Measurements from ENCODE around the gene SCN11A. TPM values are rescaled to one million over a fixed set of nuclear protein-coding genes. Genes with fewer than 3 reads are reported as not detected.

The SCN11A gene
- polyA plus RNA-seq, 4 donors: 0.32 to 3.9 TPM; not detected in 2

GRCh38 chr3:39080026-39080425, 28.3 kb upstream of the SCN11A start:
- H3K36me3 ChIP-seq (ENCODE audit: control insufficient read depth in 3 of 3, insufficient read depth in 2 of 3, low read depth in 1 of 3, low read length in 3 of 3): peaks cover 0 to 22% (median 11%) of the 10 kb centered on the region in 3 donors
- no peaks in the 10 kb centered on the region for H3K27me3 ChIP-seq (ENCODE audit: control insufficient read depth in 3 of 3, insufficient read depth in 3 of 3, low read length in 3 of 3)
- FAIRE-seq (no peak), DNase-seq (no peak)
- H3K9me3 ChIP-seq (ENCODE audit: control insufficient read depth in 2 of 2, insufficient read depth in 1 of 2, low read depth in 1 of 2, low read length in 1 of 2): no peaks in the 10 kb centered on the region
- H3K27ac ChIP-seq (ENCODE audit: low read depth in 1 of 3, low read length in 2 of 3): no peak overlapping the region
- no peak overlapping the region for H3K4me3 ChIP-seq (ENCODE audit: low read depth in 1 of 3, low read length in 3 of 3)
- no peaks in the 10 kb centered on the region for H3K4me1 ChIP-seq (ENCODE audit: control insufficient read depth in 3 of 3, insufficient read depth in 2 of 3, low read depth in 1 of 3, low read length in 2 of 3)

DNA sequence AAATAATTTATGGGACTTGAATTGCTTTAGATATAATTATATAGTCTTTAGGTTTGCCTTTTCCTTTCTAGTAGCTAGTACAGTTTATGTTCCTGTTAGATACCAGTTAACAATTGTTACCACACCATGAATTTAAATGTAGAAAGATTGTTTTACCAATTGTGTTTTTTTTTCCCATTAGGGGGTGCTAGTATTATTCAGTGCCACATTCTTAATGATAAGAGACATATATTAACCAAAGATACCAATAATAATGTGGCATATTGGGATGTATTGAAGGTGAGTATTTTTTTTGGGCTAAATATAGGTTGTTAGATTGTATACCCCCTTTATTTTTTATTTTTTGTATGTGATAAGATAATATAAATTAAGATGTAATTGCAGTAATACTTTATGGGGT, 27.8 kb upstream of the SCN11A start:
- no peaks in the 10 kb centered on the region for H3K4me1 ChIP-seq (ENCODE audit: control insufficient read depth in 3 of 3, insufficient read depth in 2 of 3, low read depth in 1 of 3, low read length in 2 of 3)
- peaks cover 0 to 23% (median 13%) of the 10 kb centered on the region in 3 donors for H3K36me3 ChIP-seq (ENCODE audit: control insufficient read depth in 3 of 3, insufficient read depth in 2 of 3, low read depth in 1 of 3, low read length in 3 of 3)
- H3K27ac ChIP-seq (ENCODE audit: low read depth in 1 of 3, low read length in 2 of 3): no peak overlapping the region
- no peak for DNase-seq
- H3K27me3 ChIP-seq (ENCODE audit: control insufficient read depth in 3 of 3, insufficient read depth in 3 of 3, low read length in 3 of 3): no peaks in the 10 kb centered on the region
- H3K9me3 ChIP-seq (ENCODE audit: control insufficient read depth in 2 of 2, insufficient read depth in 1 of 2, low read depth in 1 of 2, low read length in 1 of 2): no peaks in the 10 kb centered on the region
- no peak for FAIRE-seq
- H3K4me3 ChIP-seq (ENCODE audit: low read depth in 1 of 3, low read length in 3 of 3): no peak overlapping the region

- WGBS, 3 donors: 86 to 94% (median 90%) methylated on average over 10 of the region's 10 CpGs
- FAIRE-seq (no peak), DNase-seq (no peak)
- Histone ChIP-seq H3K27me3 (ENCODE audit: control insufficient read depth in 3 of 3, insufficient read depth in 3 of 3, low read length in 3 of 3) (no peaks in the 10 kb centered on the region), H3K4me1 (ENCODE audit: control insufficient read depth in 3 of 3, insufficient read depth in 2 of 3, low read depth in 1 of 3, low read length in 2 of 3) (no peaks in the 10 kb centered on the region), H3K36me3 (ENCODE audit: control insufficient read depth in 3 of 3, insufficient read depth in 2 of 3, low read depth in 1 of 3, low read length in 3 of 3) (peaks cover 2 to 28% (median 23%) of the 10 kb centered on the region in 3 donors), H3K4me3 (ENCODE audit: low read depth in 1 of 3, low read length in 3 of 3) (no peak overlapping the region), H3K27ac (ENCODE audit: low read depth in 1 of 3, low read length in 2 of 3) (no peak overlapping the region), H3K9me3 (ENCODE audit: control insufficient read depth in 2 of 2, insufficient read depth in 1 of 2, low read depth in 1 of 2, low read length in 1 of 2) (no peaks in the 10 kb centered on the region)
Measured at GRCh38 chr3:39075910-39076309, 24.2 kb upstream of the SCN11A start.

DNA sequence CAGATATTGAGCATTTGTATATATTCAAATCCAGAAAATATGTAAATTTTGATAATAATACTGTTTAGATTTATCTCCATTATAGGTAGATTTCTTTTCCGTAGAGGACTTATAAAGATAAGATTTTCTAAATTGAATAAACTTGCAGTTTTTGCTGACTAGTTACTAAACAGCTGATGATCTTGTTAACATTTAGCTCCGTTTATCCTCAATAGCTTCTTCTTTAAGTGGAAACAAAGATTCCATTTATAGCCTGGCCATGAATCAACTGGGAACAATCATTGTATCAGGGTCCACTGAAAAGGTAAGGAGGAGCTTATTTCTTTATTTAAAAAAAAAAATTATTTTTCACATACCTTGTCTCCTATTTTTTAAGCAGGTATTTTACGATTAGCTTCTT, 16.8 kb upstream of the SCN11A start:
- H3K4me3 ChIP-seq (ENCODE audit: low read depth in 1 of 3, low read length in 3 of 3): no peak overlapping the region
- 89 to 92% (median 91%) methylated on average over 3 of the region's 3 CpGs for WGBS, 3 donors
- no peaks in the 10 kb centered on the region for H3K4me1 ChIP-seq (ENCODE audit: control insufficient read depth in 3 of 3, insufficient read depth in 2 of 3, low read depth in 1 of 3, low read length in 2 of 3)
- no peak for DNase-seq
- H3K9me3 ChIP-seq (ENCODE audit: control insufficient read depth in 2 of 2, insufficient read depth in 1 of 2, low read depth in 1 of 2, low read length in 1 of 2): no peaks in the 10 kb centered on the region
- FAIRE-seq: no peak
- no peaks in the 10 kb centered on the region for H3K27me3 ChIP-seq (ENCODE audit: control insufficient read depth in 3 of 3, insufficient read depth in 3 of 3, low read length in 3 of 3)
- H3K36me3 ChIP-seq (ENCODE audit: control insufficient read depth in 3 of 3, insufficient read depth in 2 of 3, low read depth in 1 of 3, low read length in 3 of 3): peaks cover 5 to 22% (median 12%) of the 10 kb centered on the region in 3 donors
- no peak overlapping the region for H3K27ac ChIP-seq (ENCODE audit: low read depth in 1 of 3, low read length in 2 of 3)

GRCh38 chr3:39067286-39067685, 15.5 kb upstream of the SCN11A start:
- H3K4me1 ChIP-seq (ENCODE audit: control insufficient read depth in 3 of 3, insufficient read depth in 2 of 3, low read depth in 1 of 3, low read length in 2 of 3): peaks cover 0 to 3% (median 0%) of the 10 kb centered on the region in 3 donors
- H3K27me3 ChIP-seq (ENCODE audit: control insufficient read depth in 3 of 3, insufficient read depth in 3 of 3, low read length in 3 of 3): no peaks in the 10 kb centered on the region
- no peak overlapping the region for H3K27ac ChIP-seq (ENCODE audit: low read depth in 1 of 3, low read length in 2 of 3)
- H3K4me3 ChIP-seq (ENCODE audit: low read depth in 1 of 3, low read length in 3 of 3): no peak overlapping the region
- FAIRE-seq: no peak
- no peaks in the 10 kb centered on the region for H3K9me3 ChIP-seq (ENCODE audit: control insufficient read depth in 2 of 2, insufficient read depth in 1 of 2, low read depth in 1 of 2, low read length in 1 of 2)
- H3K36me3 ChIP-seq (ENCODE audit: control insufficient read depth in 3 of 3, insufficient read depth in 2 of 3, low read depth in 1 of 3, low read length in 3 of 3): peaks cover 5 to 14% (median 12%) of the 10 kb centered on the region in 3 donors
- WGBS, 3 donors: 55 to 67% (median 66%) methylated on average over 1 of the region's 1 CpG
- no peak for DNase-seq

- Histone ChIP-seq H3K9me3 (ENCODE audit: control insufficient read depth in 2 of 2, insufficient read depth in 1 of 2, low read depth in 1 of 2, low read length in 1 of 2) (peaks cover 0 to 4% of the 10 kb centered on the region in 2 donors), H3K4me3 (ENCODE audit: low read depth in 1 of 3, low read length in 3 of 3) (no peak overlapping the region), H3K4me1 (ENCODE audit: control insufficient read depth in 3 of 3, insufficient read depth in 2 of 3, low read depth in 1 of 3, low read length in 2 of 3) (peaks cover 0 to 5% (median 0%) of the 10 kb centered on the region in 3 donors), H3K27me3 (ENCODE audit: control insufficient read depth in 3 of 3, insufficient read depth in 3 of 3, low read length in 3 of 3) (no peaks in the 10 kb centered on the region), H3K27ac (ENCODE audit: low read depth in 1 of 3, low read length in 2 of 3) (no peak overlapping the region), H3K36me3 (ENCODE audit: control insufficient read depth in 3 of 3, insufficient read depth in 2 of 3, low read depth in 1 of 3, low read length in 3 of 3) (peaks cover 4 to 11% (median 8%) of the 10 kb centered on the region in 3 donors)
- FAIRE-seq (no peak), DNase-seq (peak; percentile 30)
- 18 to 30% (median 21%) methylated on average over 1 of the region's 1 CpG for WGBS, 3 donors
Measured at GRCh38 chr3:39065197-39065596, 13.5 kb upstream of the SCN11A start.

- H3K9me3 ChIP-seq (ENCODE audit: control insufficient read depth in 2 of 2, insufficient read depth in 1 of 2, low read depth in 1 of 2, low read length in 1 of 2): peaks cover 0 to 4% of the 10 kb centered on the region in 2 donors
- no peak overlapping the region for H3K4me3 ChIP-seq (ENCODE audit: low read depth in 1 of 3, low read length in 3 of 3)
- no peak for DNase-seq
- H3K27me3 ChIP-seq (ENCODE audit: control insufficient read depth in 3 of 3, insufficient read depth in 3 of 3, low read length in 3 of 3): no peaks in the 10 kb centered on the region
- H3K4me1 ChIP-seq (ENCODE audit: control insufficient read depth in 3 of 3, insufficient read depth in 2 of 3, low read depth in 1 of 3, low read length in 2 of 3): peaks cover 0 to 5% (median 0%) of the 10 kb centered on the region in 3 donors
- peaks cover 4 to 11% (median 8%) of the 10 kb centered on the region in 3 donors for H3K36me3 ChIP-seq (ENCODE audit: control insufficient read depth in 3 of 3, insufficient read depth in 2 of 3, low read depth in 1 of 3, low read length in 3 of 3)
- FAIRE-seq: no peak
- H3K27ac ChIP-seq (ENCODE audit: low read depth in 1 of 3, low read length in 2 of 3): no peak overlapping the region
- 90 to 100% (median 94%) methylated on average over 1 of the region's 1 CpG for WGBS, 3 donors
Measured at GRCh38 chr3:39064646-39065045, 12.9 kb upstream of the SCN11A start.

DNA sequence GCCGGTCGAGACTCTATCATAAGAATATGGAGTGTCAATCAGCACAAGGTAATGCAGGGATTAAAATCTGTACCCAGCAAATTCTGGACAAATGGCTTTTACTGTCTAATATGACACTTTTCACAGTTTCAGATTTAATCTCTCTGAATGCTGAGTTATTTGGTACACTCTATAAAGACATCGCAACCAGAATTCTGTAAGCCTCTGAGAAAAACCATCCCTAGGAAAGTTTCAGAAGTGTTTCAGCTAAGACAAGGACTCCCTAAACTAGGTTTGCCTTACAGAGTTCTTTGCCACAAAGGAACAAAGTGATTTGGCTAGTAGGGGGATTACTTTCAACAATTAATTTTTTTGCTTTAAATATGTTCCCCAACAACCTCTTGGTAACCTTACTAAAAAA, 11.4 kb upstream of the SCN11A start:
- Histone ChIP-seq H3K36me3 (ENCODE audit: control insufficient read depth in 3 of 3, insufficient read depth in 2 of 3, low read depth in 1 of 3, low read length in 3 of 3) (peaks cover 4 to 11% (median 4%) of the 10 kb centered on the region in 3 donors), H3K27ac (ENCODE audit: low read depth in 1 of 3, low read length in 2 of 3) (no peak overlapping the region), H3K4me1 (ENCODE audit: control insufficient read depth in 3 of 3, insufficient read depth in 2 of 3, low read depth in 1 of 3, low read length in 2 of 3) (peaks cover 0 to 5% (median 0%) of the 10 kb centered on the region in 3 donors), H3K4me3 (ENCODE audit: low read depth in 1 of 3, low read length in 3 of 3) (no peak overlapping the region), H3K27me3 (ENCODE audit: control insufficient read depth in 3 of 3, insufficient read depth in 3 of 3, low read length in 3 of 3) (no peaks in the 10 kb centered on the region), H3K9me3 (ENCODE audit: control insufficient read depth in 2 of 2, insufficient read depth in 1 of 2, low read depth in 1 of 2, low read length in 1 of 2) (peaks cover 0 to 4% of the 10 kb centered on the region in 2 donors)
- 83 to 93% (median 91%) methylated on average over 3 of the region's 3 CpGs for WGBS, 3 donors
- FAIRE-seq: no peak
- DNase-seq: no peak

DNA sequence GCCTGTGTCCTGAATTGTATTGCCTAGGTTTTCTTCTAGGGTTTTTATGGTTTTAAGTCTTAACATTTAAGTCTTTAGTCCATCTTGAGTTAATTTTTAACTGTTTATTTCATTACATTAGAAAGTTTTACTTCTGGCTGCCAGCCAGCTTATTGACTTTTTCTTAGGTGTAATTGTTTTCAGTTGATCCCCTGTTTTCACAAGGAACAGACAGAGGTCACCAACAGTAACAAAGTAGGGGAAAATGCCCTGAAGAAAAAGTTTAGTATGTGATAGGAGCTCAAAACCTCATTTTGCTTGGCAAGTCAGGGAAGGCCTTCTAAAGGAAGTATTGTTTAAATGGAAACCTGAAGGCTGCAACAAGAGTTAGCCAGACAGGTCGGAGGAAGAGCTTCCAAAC, 10.4 kb upstream of the SCN11A start:
- WGBS, 3 donors: 48 to 64% (median 48%) methylated on average over 1 of the region's 1 CpG
- Histone ChIP-seq H3K4me3 (ENCODE audit: low read depth in 1 of 3, low read length in 3 of 3) (no peak overlapping the region), H3K4me1 (ENCODE audit: control insufficient read depth in 3 of 3, insufficient read depth in 2 of 3, low read depth in 1 of 3, low read length in 2 of 3) (peaks cover 0 to 5% (median 0%) of the 10 kb centered on the region in 3 donors), H3K36me3 (ENCODE audit: control insufficient read depth in 3 of 3, insufficient read depth in 2 of 3, low read depth in 1 of 3, low read length in 3 of 3) (peaks cover 4 to 8% (median 4%) of the 10 kb centered on the region in 3 donors), H3K27ac (ENCODE audit: low read depth in 1 of 3, low read length in 2 of 3) (no peak overlapping the region), H3K27me3 (ENCODE audit: control insufficient read depth in 3 of 3, insufficient read depth in 3 of 3, low read length in 3 of 3) (no peaks in the 10 kb centered on the region), H3K9me3 (ENCODE audit: control insufficient read depth in 2 of 2, insufficient read depth in 1 of 2, low read depth in 1 of 2, low read length in 1 of 2) (peaks cover 0 to 4% of the 10 kb centered on the region in 2 donors)
- FAIRE-seq (no peak), DNase-seq (peak; percentile 25 to 26)

All from small intestine (tissue), 7 donors.